ENCODE data around the gene HERC3. TPM values are rescaled to one million over a fixed set of nuclear protein-coding genes. Genes with fewer than 3 reads are reported as not detected.
A peak's percentile ranks its signal among the peaks of the same experiment; 100 is the strongest.

The HERC3 gene
- polyA plus RNA-seq, 3 donors: 30.5 to 36.9 (median 36.7) TPM

DNA sequence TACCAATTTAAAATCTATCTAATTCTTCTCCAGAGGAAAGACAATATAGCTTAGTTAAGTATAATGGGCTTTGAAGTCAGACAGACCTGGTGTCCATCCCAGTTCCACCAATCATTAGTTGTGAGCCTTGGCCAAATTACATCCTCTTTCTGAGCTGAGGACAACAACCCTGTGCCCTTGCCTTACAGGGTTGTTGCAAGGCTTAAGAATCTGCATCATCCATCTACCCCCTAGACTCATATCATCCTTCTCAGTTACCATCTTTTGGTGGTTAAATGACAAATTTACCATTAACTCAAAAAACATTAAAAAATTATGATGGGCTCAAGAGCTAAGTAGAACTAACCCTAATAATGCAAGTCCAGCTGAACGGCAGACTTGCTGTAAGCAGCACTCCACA, 53.7 kb downstream of the HERC3 start:
- Mint-ChIP-seq H3K4me1 (no peaks in the 10 kb centered on the region), H3K27me3 (ENCODE audit: low read depth in 3 of 3) (no peaks in the 10 kb centered on the region), H3K36me3 (peaks cover 10 to 16% of the 10 kb centered on the region in 2 donors), H3K4me3 (no peak overlapping the region), H3K9me3 (peaks cover 0 to 3% (median 0%) of the 10 kb centered on the region in 7 donors), H3K27ac (peak overlapping the region in 1 of 7 donors; percentile 4)
- Histone ChIP-seq H3K9ac (ENCODE audit: insufficient read depth, low read length, poor library complexity, severe bottlenecking) (no peak overlapping the region), H3K4me2 (replicated peaks; ENCODE audit: extremely low read depth, low read length, poor library complexity, severe bottlenecking) (no peak overlapping the region), H3K36me3 (replicated peaks in 1 of 2; ENCODE audit: control insufficient read depth in 1 of 2, insufficient read depth in 2 of 2, low read length in 2 of 2) (peaks cover 2 to 14% of the 10 kb centered on the region in 2 donors), H3K79me2 (ENCODE audit: insufficient read depth, low read length) (peaks cover 19% of the 10 kb centered on the region), H2AFZ (ENCODE audit: insufficient read depth, low read depth, low read length, poor library complexity, severe bottlenecking) (no peak overlapping the region), H3K9me3 (replicated peaks in 1 of 2; ENCODE audit: control insufficient read depth in 1 of 2, insufficient read depth in 1 of 2, low read length in 2 of 2) (no peaks in the 10 kb centered on the region), H3K27ac (ENCODE audit: low read depth in 1 of 2, low read length in 2 of 2) (no peak overlapping the region), H3K4me1 (ENCODE audit: control insufficient read depth in 1 of 2, insufficient read depth in 2 of 2, low read length in 2 of 2) (no peaks in the 10 kb centered on the region), H3K27me3 (ENCODE audit: control insufficient read depth in 2 of 2, insufficient read depth in 2 of 2, low read length in 2 of 2) (no peaks in the 10 kb centered on the region), H4K20me1 (ENCODE audit: insufficient read depth, low read length) (peaks cover 85% of the 10 kb centered on the region), H3K4me3 (replicated peaks in 1 of 3; ENCODE audit: low read depth in 2 of 3, low read length in 3 of 3) (no peak overlapping the region)
- 100% methylated on average over 1 of the region's 1 CpG for WGBS (ENCODE audit: insufficient coverage)
- DNase-seq: no peak
- intact Hi-C loops (cut with micrococcal nuclease): no loop called here
- TF ChIP-seq, protein P1, sequence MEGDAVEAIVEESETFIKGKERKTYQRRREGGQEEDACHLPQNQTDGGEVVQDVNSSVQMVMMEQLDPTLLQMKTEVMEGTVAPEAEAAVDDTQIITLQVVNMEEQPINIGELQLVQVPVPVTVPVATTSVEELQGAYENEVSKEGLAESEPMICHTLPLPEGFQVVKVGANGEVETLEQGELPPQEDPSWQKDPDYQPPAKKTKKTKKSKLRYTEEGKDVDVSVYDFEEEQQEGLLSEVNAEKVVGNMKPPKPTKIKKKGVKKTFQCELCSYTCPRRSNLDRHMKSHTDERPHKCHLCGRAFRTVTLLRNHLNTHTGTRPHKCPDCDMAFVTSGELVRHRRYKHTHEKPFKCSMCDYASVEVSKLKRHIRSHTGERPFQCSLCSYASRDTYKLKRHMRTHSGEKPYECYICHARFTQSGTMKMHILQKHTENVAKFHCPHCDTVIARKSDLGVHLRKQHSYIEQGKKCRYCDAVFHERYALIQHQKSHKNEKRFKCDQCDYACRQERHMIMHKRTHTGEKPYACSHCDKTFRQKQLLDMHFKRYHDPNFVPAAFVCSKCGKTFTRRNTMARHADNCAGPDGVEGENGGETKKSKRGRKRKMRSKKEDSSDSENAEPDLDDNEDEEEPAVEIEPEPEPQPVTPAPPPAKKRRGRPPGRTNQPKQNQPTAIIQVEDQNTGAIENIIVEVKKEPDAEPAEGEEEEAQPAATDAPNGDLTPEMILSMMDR (IDR thresholded peaks at IDR 0.05): no peak

DNA sequence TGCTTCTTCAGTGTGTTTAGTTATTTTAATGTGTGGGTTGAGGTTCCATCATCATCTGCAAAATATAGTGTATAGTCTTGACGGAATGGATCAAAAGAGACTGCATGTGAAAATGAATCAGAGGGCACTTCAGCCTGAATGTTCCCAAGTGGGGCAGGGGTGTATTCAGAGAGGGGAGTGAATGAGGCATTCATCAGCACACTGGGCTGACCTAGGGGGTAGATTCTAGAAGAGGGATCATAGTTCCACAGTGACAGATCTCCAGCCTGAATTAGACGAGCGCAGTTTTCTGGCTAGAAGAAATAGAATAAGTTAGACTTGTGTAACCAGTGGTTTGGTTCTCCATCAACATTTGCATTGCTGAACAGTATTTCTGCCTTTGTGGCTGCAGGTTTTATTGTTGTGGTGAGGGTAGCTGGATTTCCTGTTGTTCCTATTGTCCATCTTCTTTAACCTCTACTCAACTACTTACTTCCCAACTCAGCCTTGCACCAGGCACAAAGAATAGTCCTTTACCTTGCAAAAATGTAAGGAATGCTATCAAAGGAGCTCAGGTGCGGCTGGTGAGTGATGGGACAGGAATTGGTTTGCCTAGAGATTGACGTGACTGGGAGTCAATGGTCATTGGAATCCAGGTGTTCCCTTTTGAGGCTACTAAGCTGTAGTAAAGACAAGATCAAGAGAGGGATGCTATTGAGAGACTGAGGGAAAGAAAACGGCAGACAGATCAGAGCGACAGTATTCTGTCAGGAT, 54.4 kb downstream of the HERC3 start:
- Histone ChIP-seq H3K36me3 (replicated peaks in 1 of 2; ENCODE audit: control insufficient read depth in 1 of 2, insufficient read depth in 2 of 2, low read length in 2 of 2) (peaks cover 2 to 19% of the 10 kb centered on the region in 2 donors), H3K79me2 (ENCODE audit: insufficient read depth, low read length) (peaks cover 19% of the 10 kb centered on the region), H3K9ac (ENCODE audit: insufficient read depth, low read length, poor library complexity, severe bottlenecking) (no peak overlapping the region), H3K27ac (ENCODE audit: low read depth in 1 of 2, low read length in 2 of 2) (no peak overlapping the region), H3K4me1 (ENCODE audit: control insufficient read depth in 1 of 2, insufficient read depth in 2 of 2, low read length in 2 of 2) (no peaks in the 10 kb centered on the region), H3K9me3 (replicated peaks in 1 of 2; ENCODE audit: control insufficient read depth in 1 of 2, insufficient read depth in 1 of 2, low read length in 2 of 2) (no peaks in the 10 kb centered on the region), H3K4me2 (replicated peaks; ENCODE audit: extremely low read depth, low read length, poor library complexity, severe bottlenecking) (no peak overlapping the region), H4K20me1 (ENCODE audit: insufficient read depth, low read length) (peaks cover 87% of the 10 kb centered on the region), H3K27me3 (ENCODE audit: control insufficient read depth in 2 of 2, insufficient read depth in 2 of 2, low read length in 2 of 2) (no peaks in the 10 kb centered on the region), H3K4me3 (replicated peaks in 1 of 3; ENCODE audit: low read depth in 2 of 3, low read length in 3 of 3) (no peak overlapping the region), H2AFZ (ENCODE audit: insufficient read depth, low read depth, low read length, poor library complexity, severe bottlenecking) (no peak overlapping the region)
- Mint-ChIP-seq H3K9me3 (peaks cover 0 to 3% (median 0%) of the 10 kb centered on the region in 7 donors), H3K4me3 (no peak overlapping the region), H3K27ac (no peak overlapping the region), H3K27me3 (ENCODE audit: low read depth in 3 of 3) (no peaks in the 10 kb centered on the region), H3K4me1 (no peaks in the 10 kb centered on the region), H3K36me3 (peaks cover 10 to 16% of the 10 kb centered on the region in 2 donors)
- TF ChIP-seq, protein P1 (IDR thresholded peaks at IDR 0.05): no peak
- 100% methylated on average over 5 of the region's 7 CpGs for WGBS (ENCODE audit: insufficient coverage)
- DNase-seq: no peak
- intact Hi-C loops (cut with micrococcal nuclease): no loop called here
